OCI-LY1 (cell line): ENCODE results near the gene XPR1.

Experiments used
- H2AFZ ChIP-seq: fragments of 200-600 bp; sonication (generic), shearing (Covaris generic); 2 replicates; pipeline ENCODE4 v1.6.0; 2014; ENCODE audit warnings: antibody characterized with exemption, mild to moderate bottlenecking, low read length
- H3F3A ChIP-seq: fragments of 200-600 bp; sonication (generic), shearing (Covaris generic); 2 replicates; pipeline ENCODE4 v1.6.0; 2014; ENCODE audit warnings: mild to moderate bottlenecking, antibody characterized with exemption, low read length, moderate library complexity; ENCODE audit not compliant: insufficient read depth
- H3K27ac ChIP-seq: fragments of 200-600 bp; sonication (generic); 2 replicates; pipeline ENCODE4 v1.5.1; 2014; ENCODE audit warnings: low read length, mixed run types, mild to moderate bottlenecking, low read depth; ENCODE audit not compliant: poor library complexity, severe bottlenecking
- H3K27me3 ChIP-seq: fragments of 200-600 bp; sonication (generic); 2 replicates; pipeline ENCODE4 v1.6.0; 2014; ENCODE audit warnings: antibody characterized with exemption, mild to moderate bottlenecking, low read length, moderate library complexity; ENCODE audit not compliant: insufficient read depth
- H3K36me3 ChIP-seq: fragments of 200-600 bp; sonication (generic); 2 replicates; pipeline ENCODE4 v1.6.1; 2014; ENCODE audit warnings: mild to moderate bottlenecking, antibody characterized with exemption, low read length, moderate library complexity, mixed read lengths; ENCODE audit not compliant: insufficient read depth
- H3K4me1 ChIP-seq: fragments of 200-600 bp; sonication (generic); 2 replicates; pipeline ENCODE4 v1.5.1; 2014; ENCODE audit warnings: mild to moderate bottlenecking, low read length, moderate library complexity; ENCODE audit not compliant: insufficient read depth, severe bottlenecking
- H3K4me2 ChIP-seq: fragments of 200-600 bp; sonication (generic), shearing (Covaris generic); 2 replicates; pipeline ENCODE4 v1.6.1; 2014; ENCODE audit warnings: low read length
- H3K4me3 ChIP-seq: fragments of 200-600 bp; sonication (generic); 2 replicates; pipeline ENCODE4 v1.5.1; 2014; ENCODE audit warnings: low read length, low read depth, mild to moderate bottlenecking, mixed read lengths; ENCODE audit not compliant: poor library complexity, severe bottlenecking
- H3K79me2 ChIP-seq: fragments of 200-600 bp; shearing (Covaris generic); 2 replicates; pipeline ENCODE4 v1.6.1; 2016; ENCODE audit warnings: mixed run types, low read length, mixed read lengths; ENCODE audit not compliant: insufficient read depth
- H3K9ac ChIP-seq: fragments of 200-600 bp; sonication (generic), shearing (Covaris generic); 2 replicates; pipeline ENCODE4 v1.6.1; 2014; ENCODE audit warnings: mild to moderate bottlenecking, low read length, mixed read lengths
- H3K9me2 ChIP-seq: fragments of 200-600 bp; sonication (generic), shearing (Covaris generic); 2 replicates; pipeline ENCODE4 v1.6.1; 2014; ENCODE audit warnings: low read depth, mild to moderate bottlenecking, low read length, mixed read lengths
- H3K9me3 ChIP-seq: fragments of 200-600 bp; shearing (Covaris generic); 2 replicates; pipeline ENCODE4 v1.6.1; 2014; ENCODE audit warnings: low read length, mixed read lengths
- H4K20me1 ChIP-seq: fragments of 200-600 bp; sonication (generic), shearing (Covaris generic); 2 replicates; pipeline ENCODE4 v1.6.0; 2016; ENCODE audit warnings: mild to moderate bottlenecking, low read length; ENCODE audit not compliant: insufficient read depth
- CTCF ChIP-seq: fragments of 200-600 bp; sonication (generic), shearing (Covaris generic); IDR thresholded peaks from 2 replicates; pipeline ENCODE4 v1.5.1; 2017; ENCODE audit warnings: mild to moderate bottlenecking, antibody characterized with exemption, low read length, moderate library complexity, mixed read lengths
- EZH2 ChIP-seq: fragments of 200-600 bp; sonication (generic), shearing (Covaris generic); IDR thresholded peaks from 2 replicates; pipeline ENCODE4 v1.8.0; 2017; ENCODE audit warnings: borderline replicate concordance, mixed run types, mild to moderate bottlenecking, antibody characterized with exemption, low read length, moderate library complexity, mixed read lengths

The XPR1 gene

GRCh38 chr1:180626711-180627110, 5.1 kb upstream of the XPR1 start:
- Histone ChIP-seq H3F3A (no peaks in the 10 kb centered on the region), H3K4me3 (no peak overlapping the region), H3K79me2 (no peaks in the 10 kb centered on the region), H3K36me3 (no peaks in the 10 kb centered on the region), H3K9me3 (no peaks in the 10 kb centered on the region), H3K27ac (no peak overlapping the region), H3K27me3 (no peaks in the 10 kb centered on the region), H3K9ac (no peak overlapping the region), H3K9me2 (no peaks in the 10 kb centered on the region), H3K4me2 (no peak overlapping the region), H3K4me1 (peaks cover 10% of the 10 kb centered on the region), H4K20me1 (no peaks in the 10 kb centered on the region), H2AFZ (no peak overlapping the region)
- no peak for TF ChIP-seq EZH2
- TF ChIP-seq CTCF, result no peak

DNA sequence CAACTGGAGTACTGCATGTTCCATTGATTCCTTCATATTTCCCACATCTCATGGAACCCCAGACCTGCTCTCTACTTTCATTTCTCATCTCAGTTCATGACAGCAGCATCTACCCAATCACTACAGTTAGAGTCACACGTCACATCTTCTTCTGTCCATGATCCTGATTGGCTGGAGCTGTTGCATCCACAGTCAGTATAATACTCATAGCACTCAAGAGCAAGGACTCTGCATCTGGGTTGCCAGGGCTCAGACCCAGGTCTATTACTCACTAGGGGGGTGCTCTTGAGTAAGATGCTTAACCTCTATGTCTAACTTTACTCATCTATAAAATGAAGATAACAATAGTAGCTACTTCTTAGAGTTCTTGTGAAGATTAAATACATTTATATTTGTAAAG, 4.4 kb upstream of the XPR1 start:
- peaks cover 10% of the 10 kb centered on the region for H3K4me1 ChIP-seq
- no peaks in the 10 kb centered on the region for H4K20me1 ChIP-seq
- no peaks in the 10 kb centered on the region for H3F3A ChIP-seq
- no peaks in the 10 kb centered on the region for H3K36me3 ChIP-seq
- no peak overlapping the region for H3K4me3 ChIP-seq
- TF ChIP-seq EZH2, result no peak
- TF ChIP-seq CTCF, result no peak
- H2AFZ ChIP-seq, result no peak overlapping the region
- H3K9me2 ChIP-seq, result no peaks in the 10 kb centered on the region
- no peak overlapping the region for H3K9ac ChIP-seq
- H3K4me2 ChIP-seq, result no peak overlapping the region
- no peaks in the 10 kb centered on the region for H3K27me3 ChIP-seq
- H3K9me3 ChIP-seq, result no peaks in the 10 kb centered on the region
- no peaks in the 10 kb centered on the region for H3K79me2 ChIP-seq
- H3K27ac ChIP-seq, result no peak overlapping the region

DNA sequence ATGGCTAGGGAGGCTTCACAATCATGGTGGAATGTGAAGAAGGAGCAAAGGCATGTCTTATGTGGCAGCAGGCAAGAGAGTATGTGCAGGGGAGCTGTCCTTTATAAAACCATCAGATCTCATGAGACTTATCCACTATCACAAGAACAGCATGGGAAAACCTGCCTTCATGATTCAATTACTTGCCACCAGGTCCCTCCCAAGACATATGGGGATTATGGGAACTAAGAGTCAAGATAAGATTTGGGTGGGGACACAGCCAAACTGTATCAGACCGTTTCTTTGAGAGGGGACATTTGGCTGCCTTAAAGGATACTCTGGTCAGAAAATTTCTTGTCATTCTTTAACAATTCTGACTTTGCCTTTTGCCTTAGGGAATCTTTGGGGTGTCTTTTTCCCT, 3.2 kb upstream of the XPR1 start:
- no peaks in the 10 kb centered on the region for H3F3A ChIP-seq
- H3K79me2 ChIP-seq, result peaks cover 7% of the 10 kb centered on the region; the same call in 1 of the 2 replicates
- H3K27me3 ChIP-seq, result no peaks in the 10 kb centered on the region
- H3K4me3 ChIP-seq, result no peak overlapping the region
- no peak overlapping the region for H2AFZ ChIP-seq
- H3K27ac ChIP-seq, result no peak overlapping the region
- H3K36me3 ChIP-seq, result no peaks in the 10 kb centered on the region
- H4K20me1 ChIP-seq, result no peaks in the 10 kb centered on the region
- TF ChIP-seq CTCF, result no peak
- TF ChIP-seq EZH2, result no peak
- no peak overlapping the region for H3K4me2 ChIP-seq
- H3K9ac ChIP-seq, result no peak overlapping the region
- peaks cover 22% of the 10 kb centered on the region for H3K4me1 ChIP-seq
- no peaks in the 10 kb centered on the region for H3K9me2 ChIP-seq
- no peaks in the 10 kb centered on the region for H3K9me3 ChIP-seq
